ENCODE results near the gene RNASE12.
A peak's percentile ranks its signal among the peaks of the same experiment; 100 is the strongest.
"Not testable (repeated sequence)": the region's sequence is repeated elsewhere in the genome, so short reads cannot be mapped to it uniquely, and the experiment has no call there.

RNASE12 gene

GRCh38 chr14:20613094-20614037 is 22.2 kb upstream of the RNASE12 start:
- DNase-seq = peak; percentile 93

- DNase-seq = no peak
These were observed 21.2 kb upstream of the RNASE12 start for GRCh38 chr14:20612403-20612802.

DNA sequence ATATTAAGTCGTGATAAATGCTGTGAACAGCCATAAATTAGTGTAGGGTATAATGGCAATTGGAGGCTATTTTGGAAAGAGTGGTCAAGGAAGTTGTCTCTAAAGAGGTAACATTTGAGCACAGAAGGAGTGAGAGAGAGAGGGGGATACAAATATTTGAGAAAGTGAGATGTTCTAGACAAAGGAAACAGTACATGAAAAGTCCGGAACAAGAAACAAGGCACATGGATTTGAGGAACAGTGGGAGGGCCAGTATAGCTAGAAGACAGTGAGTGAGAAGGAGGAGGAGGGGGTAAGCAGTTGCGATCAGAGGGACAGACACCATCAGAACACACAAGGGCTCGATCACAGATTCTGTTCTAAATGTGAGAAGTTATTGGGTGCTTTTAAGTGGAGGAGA is 20.1 kb upstream of the RNASE12 start:
- no peak for DNase-seq

DNA sequence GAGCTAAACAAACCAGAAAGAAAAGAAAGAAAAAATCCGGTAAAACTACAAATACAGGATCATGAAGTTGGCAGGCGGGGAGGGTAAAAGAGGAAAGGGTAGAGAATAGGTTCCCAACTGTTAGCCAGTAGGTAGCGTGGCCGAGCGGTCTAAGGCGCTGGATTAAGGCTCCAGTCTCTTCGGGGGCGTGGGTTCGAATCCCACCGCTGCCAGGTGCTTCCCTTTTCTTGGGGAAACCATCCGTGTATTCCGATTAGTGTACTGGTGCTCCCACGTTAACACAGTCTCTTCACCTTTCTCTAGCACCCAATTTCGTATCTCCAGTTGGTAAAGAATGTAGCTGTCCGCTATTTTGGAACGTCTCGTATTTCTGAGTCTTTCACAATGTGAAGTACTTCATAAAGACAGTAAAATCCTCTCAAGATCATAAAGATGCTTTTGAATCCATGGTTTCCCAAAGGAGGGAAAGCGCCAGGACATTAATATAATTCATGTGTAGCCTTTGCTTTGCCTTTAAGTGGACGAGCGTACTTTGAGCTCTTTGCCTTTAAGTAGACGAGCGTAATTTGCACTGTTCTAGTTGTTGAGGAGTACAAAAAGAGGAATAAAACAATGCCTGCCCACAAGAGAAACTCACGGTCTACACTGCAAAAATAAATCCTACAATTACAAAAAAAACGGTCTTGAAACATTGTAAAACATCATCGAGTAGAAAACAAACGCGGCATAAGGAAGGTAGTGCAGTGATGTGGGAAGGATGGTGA is 19.0 kb upstream of the RNASE12 start:
- peak; percentile 94 for DNase-seq

GRCh38 chr14:20609215-20610001 is 18.2 kb upstream of the RNASE12 start:
- peak; percentile 88 for DNase-seq

DNA sequence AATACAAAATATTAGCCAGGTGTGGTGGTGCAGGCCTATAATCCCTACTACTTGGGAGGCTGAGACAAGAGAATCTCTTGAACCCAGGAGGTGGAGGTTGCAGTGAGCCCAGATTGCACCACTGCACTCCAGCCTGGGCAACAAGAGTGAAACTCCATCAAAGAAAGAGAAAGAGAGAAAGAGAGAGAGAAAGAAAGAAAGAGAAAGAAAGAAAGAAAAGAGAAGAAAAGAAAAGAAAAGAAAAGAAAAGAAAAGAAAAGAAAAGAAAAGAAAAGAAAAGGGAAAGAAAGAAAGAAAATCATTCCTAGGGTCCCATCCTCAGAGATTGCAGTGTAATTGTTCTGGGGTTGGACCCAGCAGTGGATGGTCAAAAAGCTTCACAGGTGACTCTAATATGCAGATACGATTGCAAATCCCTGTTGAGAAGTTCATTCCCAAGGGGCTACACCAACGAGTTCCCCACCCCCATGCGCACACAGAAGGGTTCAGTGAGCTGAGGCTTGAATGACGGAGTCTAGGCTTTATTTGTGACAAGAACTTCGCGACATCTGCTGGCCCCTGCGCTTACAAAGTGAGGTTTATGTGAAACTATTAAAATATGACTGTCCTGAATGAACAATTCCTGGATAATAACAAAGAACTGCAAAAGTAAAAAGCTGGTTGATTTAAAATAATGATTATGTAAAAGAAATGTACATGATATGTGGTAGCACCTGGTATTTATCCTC is 17.4 kb upstream of the RNASE12 start:
- DNase-seq = no peak

GRCh38 chr14:20607617-20608016 is 16.4 kb upstream of the RNASE12 start:
- DNase-seq = no peak

- DNase-seq = no peak
These were observed 15.7 kb upstream of the RNASE12 start for GRCh38 chr14:20606902-20607242.

DNA sequence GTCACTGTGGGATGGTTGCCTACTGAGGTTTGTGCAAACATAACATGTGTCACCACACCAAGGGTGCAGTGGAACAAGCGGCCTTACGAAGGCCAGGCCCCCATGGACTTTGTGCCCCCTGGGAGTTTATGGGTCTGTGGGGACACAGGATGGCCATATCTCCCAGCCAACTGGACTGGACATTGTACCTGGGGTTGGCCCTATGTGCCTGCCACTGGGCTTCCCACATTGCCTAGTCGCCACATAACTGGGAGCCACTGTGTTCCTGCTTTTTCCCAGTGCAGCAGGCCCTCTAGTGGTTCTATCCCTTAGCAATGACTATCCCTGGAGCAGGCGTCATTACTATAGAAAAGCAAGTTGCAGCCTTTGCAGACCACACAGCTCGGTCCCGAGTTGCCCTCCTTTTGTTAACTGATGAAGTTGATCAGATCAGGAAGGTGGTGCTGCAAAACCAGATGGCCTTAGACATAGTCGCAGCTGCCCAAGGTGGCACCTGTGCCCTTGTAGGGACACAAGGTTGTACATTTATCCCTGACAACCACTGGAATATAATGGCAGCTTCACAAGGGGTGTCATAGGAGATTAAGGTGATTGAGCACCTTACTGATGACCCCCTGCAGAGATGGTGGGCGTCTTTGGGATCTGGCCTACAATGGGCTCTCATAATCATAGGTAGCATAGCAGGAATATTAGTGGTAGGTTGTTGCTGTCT is 15.2 kb upstream of the RNASE12 start:
- DNase-seq = no peak

GRCh38 chr14:20603813-20604690 is 12.9 kb upstream of the RNASE12 start:
- DNase-seq = no peak

DNA sequence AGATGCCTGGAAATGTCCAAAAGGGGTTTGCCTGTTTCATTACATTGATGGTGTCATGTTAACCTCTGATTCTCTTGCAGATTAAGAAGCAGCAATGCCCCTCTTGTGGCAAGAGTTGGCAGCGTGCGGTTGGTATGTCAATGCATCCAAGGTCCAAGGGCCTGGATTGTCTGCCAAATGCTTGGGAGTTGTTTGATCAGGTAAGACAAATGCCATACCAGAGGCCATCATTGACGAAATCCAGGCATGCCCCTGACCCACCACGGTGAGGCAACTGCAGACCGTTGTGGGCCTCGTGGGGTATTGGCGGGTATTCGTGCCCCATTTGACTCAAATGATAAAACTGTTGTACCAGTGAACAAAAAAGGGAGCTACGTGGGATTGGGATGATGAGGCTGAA is 11.4 kb upstream of the RNASE12 start:
- DNase-seq = no peak

- no peak for DNase-seq
These were observed 10.3 kb upstream of the RNASE12 start for GRCh38 chr14:20601522-20601921.

DNA sequence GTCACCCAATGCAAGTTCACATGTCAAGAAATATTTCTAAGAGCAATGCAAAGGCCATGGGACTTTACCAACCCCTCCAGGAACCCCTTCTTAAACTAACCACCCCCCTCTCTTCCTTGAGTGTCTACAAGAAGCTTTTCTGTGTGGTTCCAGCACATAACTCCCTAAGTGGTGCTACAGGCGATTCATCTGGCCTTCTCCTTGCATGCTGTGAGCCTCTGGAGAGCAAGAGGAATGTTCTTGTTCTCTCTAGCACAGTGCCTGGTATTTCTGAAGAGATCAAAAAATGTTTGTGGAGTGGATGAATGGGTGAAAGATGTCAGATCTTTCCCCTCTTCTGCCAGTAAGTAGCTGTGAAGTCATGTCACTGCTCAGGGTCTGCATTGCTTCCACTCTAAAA is 5.9 kb upstream of the RNASE12 start:
- no peak for DNase-seq

DNA sequence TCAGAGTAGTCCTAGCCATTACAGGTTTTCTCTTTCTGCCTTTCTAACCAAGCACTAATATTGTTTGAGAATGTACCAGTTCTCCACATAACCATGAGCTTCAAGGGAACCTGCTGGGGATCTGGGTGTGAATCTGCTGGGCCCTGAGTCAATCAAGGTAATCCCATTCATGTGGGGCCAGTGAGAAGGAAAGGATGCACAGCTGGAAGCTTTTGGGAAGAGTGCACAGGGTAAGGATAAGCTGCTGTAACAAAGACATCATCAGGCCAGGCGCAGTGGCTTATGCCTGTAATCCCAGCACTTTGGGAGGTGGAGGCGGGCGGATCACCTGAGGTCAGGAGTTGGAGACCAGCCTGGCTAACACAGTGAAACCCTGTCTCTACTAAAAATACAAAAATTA is 4.5 kb upstream of the RNASE12 start:
- not testable (repeated sequence) for DNase-seq

GRCh38 chr14:20592574-20592973 is 1.4 kb upstream of the RNASE12 start:
- no peak for DNase-seq

- DNase-seq = no peak
These were observed 3.6 kb downstream of the RNASE12 start, which contains the start of gene RNASE11 for GRCh38 chr14:20587489-20588154. Gene RNASE11, minus strand, starts transcription at chr14:20588001.

GRCh38 chr14:20583908-20584307 is 7.3 kb downstream of the RNASE12 start:
- DNase-seq = no peak

DNA sequence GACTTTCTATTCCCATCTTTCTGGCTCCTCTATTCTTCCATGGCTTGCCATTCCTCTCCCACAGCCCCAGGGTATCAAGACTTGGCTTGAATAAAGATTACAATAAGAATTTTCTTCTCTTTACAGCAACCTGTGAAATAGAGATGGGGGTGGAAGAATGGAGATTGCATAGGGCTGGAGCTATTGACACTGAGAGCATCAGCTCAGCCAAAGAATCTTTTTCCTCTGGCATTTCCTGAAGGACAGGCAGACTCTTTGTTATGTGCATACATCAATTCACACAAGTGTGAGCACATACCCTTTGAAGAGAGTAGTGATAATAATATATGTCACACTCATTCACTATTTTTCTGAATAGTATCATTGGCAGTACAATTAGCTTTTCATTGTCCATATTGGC is 8.0 kb downstream of the RNASE12 start:
- no peak for DNase-seq

GRCh38 chr14:20580242-20580641 is 10.9 kb downstream of the RNASE12 start:
- DNase-seq = no peak

All from activated CD8-positive, alpha-beta memory T cell treated with anti-CD3 and anti-CD28 coated beads for 24 hours (primary cell).